GM21423 (cell line): ENCODE results near the gene PGAM2.
A peak's percentile ranks its signal among the peaks of the same experiment; 100 is the strongest.

Source experiments
- ATAC-seq: cut with Tn5 transposase; IDR thresholded peaks from one replicate; pipeline ENCODE4 v1.9.1; 2021; ENCODE audit warnings: mild to moderate bottlenecking, moderate library complexity; ENCODE audit not compliant: unreplicated experiment

Gene PGAM2

DNA sequence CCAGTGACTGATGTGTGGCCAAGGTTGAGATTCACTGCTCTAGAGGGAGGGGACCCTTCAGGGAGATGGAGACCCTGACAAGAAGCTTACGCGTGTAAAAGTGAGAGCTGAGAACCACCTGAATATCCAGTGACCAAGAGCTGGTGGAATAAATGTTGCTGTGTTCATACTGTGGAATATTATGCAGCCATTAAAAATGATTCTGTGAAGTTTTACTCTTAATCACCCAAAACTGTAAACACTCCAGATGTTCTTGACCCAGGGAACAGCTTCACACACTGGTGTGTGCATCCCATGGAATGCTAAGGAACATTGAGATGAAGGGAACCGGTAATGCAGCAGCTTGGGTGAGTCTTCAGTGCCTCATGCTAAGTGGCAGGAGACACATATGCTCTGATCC lies 21.3 kb upstream of the PGAM2 start:
- ATAC-seq: no peak

DNA sequence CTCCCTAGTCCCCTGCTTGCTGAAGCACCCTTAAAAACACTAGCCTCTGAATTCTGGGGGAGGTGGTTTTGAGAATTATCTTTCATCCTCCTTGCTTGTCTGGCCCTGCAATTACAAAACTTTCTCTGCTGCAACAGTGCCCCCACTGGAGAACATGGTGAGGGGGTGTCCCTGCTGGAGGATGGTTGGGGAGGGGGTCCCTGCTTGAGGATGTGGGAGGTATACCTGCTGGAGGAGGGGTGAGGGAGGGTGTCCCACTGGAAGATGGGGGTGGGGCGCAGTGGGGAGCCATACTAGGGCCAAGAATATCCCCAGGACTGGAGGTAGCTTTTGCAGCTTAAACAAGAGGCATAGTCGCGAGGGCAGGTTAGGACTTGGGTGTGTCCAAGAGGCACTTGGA lies 20.2 kb upstream of the PGAM2 start:
- no peak for ATAC-seq

GRCh38 chr7:44084701-44085100 lies 19.3 kb upstream of the PGAM2 start:
- ATAC-seq: no peak

- ATAC-seq: no peak
Observed at GRCh38 chr7:44083796-44084195, 18.4 kb upstream of the PGAM2 start.

- ATAC-seq: peak; percentile 93
Observed at GRCh38 chr7:44082541-44083207, 17.3 kb upstream of the PGAM2 start.

GRCh38 chr7:44081266-44081748 lies 15.9 kb upstream of the PGAM2 start:
- no peak for ATAC-seq

DNA sequence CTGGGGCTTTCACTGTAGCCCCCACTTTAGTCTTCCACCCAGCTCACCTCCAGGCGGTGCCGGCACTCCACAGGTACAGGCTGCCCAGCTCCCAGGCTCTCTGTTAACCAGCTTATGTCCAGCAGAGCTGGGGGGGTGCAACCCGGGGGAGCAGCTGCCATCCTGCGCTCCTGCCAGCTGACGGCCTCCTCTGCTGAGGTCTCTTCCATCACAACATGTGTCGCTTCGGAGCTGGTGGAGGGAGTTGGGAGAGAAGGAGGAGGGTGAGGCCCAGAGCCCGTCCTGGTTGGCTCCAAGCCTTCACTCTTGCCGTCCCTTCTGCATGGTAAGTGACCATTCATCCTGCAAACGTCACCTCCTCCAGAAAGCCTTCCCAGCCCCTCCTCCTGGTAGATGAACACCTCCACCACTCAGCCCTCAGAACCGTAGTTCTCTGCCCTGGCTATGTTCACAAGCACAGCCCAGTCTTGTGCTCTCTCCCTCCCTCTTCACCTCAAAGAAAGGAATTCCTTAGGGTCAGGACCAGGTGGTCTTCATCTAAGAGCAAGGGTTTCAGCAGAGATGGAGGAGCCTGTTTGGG lies 15.4 kb upstream of the PGAM2 start:
- no peak for ATAC-seq

GRCh38 chr7:44080118-44080517 lies 14.8 kb upstream of the PGAM2 start:
- no peak for ATAC-seq

GRCh38 chr7:44079331-44080021 lies 14.1 kb upstream of the PGAM2 start:
- no peak for ATAC-seq

DNA sequence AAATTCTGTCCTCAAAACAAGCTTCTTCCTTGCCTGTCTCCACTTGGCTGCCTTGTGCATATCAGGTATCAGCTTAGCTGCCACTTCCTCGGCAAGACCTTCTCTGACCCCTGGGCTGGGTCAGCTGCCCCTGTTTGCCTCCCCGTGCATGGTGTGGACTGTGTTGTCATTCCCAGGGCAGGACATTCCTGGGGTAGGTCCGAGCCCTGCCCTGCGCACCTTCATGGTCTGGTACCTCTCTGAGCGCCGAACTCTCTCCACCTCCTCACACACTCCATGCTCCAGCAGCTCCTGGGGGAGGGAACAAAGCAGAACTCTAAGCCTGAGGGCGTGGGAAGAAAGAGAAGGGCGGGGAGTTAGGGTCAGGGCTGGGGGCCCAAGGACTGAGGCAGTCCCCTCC lies 13.2 kb upstream of the PGAM2 start:
- no peak for ATAC-seq

- ATAC-seq: no peak
Observed at GRCh38 chr7:44077681-44078091, 12.3 kb upstream of the PGAM2 start.

DNA sequence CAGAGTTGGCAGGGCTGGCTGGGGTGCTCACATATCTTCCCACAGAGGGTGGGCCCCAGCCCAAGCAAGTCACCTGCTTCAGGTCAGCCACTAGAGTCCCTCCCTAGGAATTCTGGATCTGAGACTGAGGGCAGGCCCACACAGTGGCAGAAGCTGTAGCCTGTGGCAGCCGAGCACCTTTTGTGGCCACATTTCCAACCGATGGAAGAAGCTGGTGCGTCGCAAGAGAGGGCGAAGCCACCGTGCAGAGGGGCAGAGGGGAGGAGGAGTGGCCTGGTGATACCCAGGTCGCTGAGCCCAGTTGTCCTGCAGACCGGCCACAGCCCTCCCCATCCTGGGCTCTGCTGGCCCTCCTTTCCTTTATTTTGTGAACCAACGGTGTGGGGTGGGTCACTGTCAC lies 11.7 kb upstream of the PGAM2 start:
- ATAC-seq: no peak

DNA sequence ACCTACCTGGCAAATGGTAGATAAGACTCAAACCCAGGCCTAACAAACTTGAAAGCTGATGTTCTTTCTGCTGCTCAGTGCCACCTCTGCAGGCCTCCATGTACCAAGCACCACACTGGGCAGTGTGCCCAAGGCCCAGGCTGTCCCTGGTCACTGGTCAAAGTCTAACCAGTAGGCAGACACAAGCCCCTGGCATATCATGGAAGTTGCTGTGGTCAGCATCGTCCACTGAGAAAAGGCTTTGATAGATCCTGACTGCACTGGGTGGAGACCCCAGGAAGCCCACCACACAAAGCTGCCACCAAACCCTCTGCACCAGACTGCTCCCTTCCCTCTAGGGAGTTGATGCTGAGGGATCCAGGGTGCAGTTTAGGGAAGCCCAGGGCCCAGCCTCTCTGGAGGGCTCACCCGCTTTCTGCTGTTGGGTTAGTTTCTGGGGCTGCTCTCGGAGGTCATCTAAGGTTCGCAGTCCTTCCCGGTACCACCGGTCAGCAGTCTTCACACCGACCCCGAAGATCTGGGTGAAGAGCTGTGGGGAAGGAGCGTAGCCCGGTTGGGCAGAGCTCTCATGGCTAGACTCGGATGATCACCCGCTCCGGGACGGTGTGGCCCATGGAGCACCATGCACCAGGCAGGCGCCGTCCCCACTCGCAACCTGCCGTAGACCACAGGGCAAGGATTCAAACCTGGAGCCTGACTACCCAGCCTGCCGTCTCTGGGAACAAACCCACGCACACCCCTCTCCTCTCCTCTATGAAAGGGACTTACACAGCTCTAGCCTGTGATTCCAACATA lies 10.9 kb upstream of the PGAM2 start:
- no peak for ATAC-seq

- no peak for ATAC-seq
Observed at GRCh38 chr7:44075296-44076075, 10.1 kb upstream of the PGAM2 start.

DNA sequence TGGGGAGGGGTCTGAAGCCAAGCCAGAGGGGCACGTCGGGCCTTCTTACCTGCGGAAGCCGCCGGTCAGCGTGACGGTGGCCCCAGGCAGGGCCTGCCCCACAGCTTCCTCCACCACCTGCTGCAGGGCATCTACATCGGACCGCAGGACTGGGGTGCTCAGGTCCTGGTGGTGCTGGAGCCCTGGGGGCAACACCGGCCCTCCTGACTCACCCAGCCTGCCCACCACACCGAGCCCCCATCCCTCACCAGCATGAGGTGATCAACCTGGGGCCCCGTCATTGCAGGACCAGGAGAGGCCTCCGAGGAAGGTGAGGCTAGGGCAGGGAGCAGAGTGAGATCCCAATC lies 9.0 kb upstream of the PGAM2 start:
- ATAC-seq: no peak

- peak; percentile 53 for ATAC-seq
Observed at GRCh38 chr7:44073664-44074348, 8.4 kb upstream of the PGAM2 start.

- ATAC-seq: no peak
Observed at GRCh38 chr7:44072364-44073231, 7.2 kb upstream of the PGAM2 start.

DNA sequence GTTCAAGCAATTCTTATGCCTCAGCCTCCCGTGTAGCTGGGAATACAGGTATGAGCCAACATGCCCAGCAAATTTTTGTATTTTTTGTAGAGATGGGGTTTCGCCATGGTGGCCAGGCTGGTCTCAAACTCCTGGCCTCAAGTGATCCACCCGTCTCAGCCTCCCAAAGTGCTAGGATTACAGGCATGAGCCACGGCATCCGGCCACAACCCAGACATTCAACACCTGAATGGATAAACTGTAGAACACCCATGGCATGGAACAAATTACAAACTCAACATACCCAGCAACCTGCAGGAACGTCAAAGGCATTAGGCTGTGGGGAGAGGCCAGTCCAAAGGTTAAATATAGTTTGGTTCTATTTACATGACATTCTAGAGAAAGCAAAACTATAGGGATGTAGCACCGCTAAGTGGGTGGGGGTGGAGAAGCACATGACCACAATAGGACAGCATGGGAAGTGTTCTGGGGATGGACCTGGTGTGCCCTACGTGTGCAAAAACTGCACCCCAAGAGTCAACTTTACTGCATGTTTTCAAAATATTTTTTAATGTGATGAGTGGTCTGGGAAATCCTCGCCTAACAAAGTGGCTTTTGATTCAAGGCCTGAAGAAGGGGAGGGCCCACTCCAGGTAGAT lies 6.5 kb upstream of the PGAM2 start:
- no peak for ATAC-seq

DNA sequence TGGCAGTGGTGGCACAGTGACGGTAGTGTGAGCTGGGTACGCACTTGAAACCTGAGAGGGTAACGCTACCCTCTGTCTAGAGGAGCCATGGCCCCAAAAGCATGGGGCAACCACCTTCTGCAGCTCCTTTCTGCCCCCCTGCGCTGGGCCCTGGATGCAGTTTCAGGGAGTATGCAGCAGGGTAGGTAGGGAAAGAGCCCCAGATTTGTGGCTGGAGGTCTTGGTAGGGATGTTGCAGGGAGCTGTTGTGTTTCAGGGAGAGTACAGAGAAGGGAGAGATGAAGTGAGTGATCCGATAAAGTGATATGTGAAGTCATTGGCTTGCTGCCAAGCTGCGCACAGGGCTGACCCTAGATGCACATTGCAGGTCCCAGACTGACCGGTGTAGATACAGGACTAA lies 2.7 kb upstream of the PGAM2 start:
- no peak for ATAC-seq
